IMR-90 (cell line): ENCODE measurements around the gene CAMK2D. TPM values are rescaled to one million over a fixed set of nuclear protein-coding genes. Genes with fewer than 3 reads are reported as not detected.

Source experiments
- ATAC-seq: fragments of 200-7000 bp; cut with Tn5 transposase; 2 replicates; pipeline ENCODE4 v1.9.1; 2020; ENCODE audit warnings: low read depth, mild to moderate bottlenecking, moderate library complexity
- BruUV-seq: library from RNA; stranded (reverse); fragments of 400-500 nt; replicated peaks from 2 replicates; lab custom pipeline; 2021; lab: Mats Ljungman, UMichigan
- CTCF ChIA-PET: fragments of 300-600 bp; formaldehyde crosslinking; extraction: SDS; loops from one replicate; lab custom pipeline; 2021; ENCODE audit warnings: antibody characterized with exemption; lab: Yijun Ruan, JAX
- POLR2A ChIA-PET: fragments of 300-600 bp; sonication (Branson Sonifier 250); formaldehyde crosslinking; loops from one replicate; lab custom pipeline; 2022; ENCODE audit warnings: antibody characterized with exemption; ENCODE audit not compliant: unreplicated experiment; lab: Charles Lee
- DNase-seq: peaks from one replicate; pipeline ENCODE4 v3.0.0; 2013
- H2AFZ ChIP-seq: replicated peaks from 2 replicates; pipeline ENCODE3; 2013; ENCODE audit warnings: low read length, mild to moderate bottlenecking; ENCODE audit not compliant: poor library complexity
- H2AK5ac ChIP-seq: 2 replicates; pipeline ENCODE4 v1.6.1; 2013; ENCODE audit warnings: low read depth, low read length, inconsistent platforms
- H2AK9ac ChIP-seq: replicated peaks from 2 replicates; pipeline ENCODE3; 2013; ENCODE audit warnings: mild to moderate bottlenecking, low read depth, low read length, moderate library complexity; ENCODE audit not compliant: poor library complexity
- H2BK120ac ChIP-seq: 2 replicates; pipeline ENCODE4 v1.6.1; 2013; ENCODE audit warnings: low read depth, low read length, inconsistent platforms
- H2BK15ac ChIP-seq: 3 replicates; pipeline ENCODE4 v1.6.1; 2013; ENCODE audit warnings: low read depth, low read length, inconsistent platforms
- H2BK20ac ChIP-seq: 2 replicates; pipeline ENCODE4 v1.6.1; 2013; ENCODE audit warnings: low read depth, mild to moderate bottlenecking, inconsistent platforms, low read length, moderate library complexity
- H2BK5ac ChIP-seq: 2 replicates; pipeline ENCODE4 v1.6.1; 2013; ENCODE audit warnings: mild to moderate bottlenecking, low read depth, low read length, inconsistent platforms; ENCODE audit not compliant: poor library complexity, severe bottlenecking
- H3K14ac ChIP-seq: replicated peaks from 2 replicates; pipeline ENCODE4 v1.6.1; 2013; ENCODE audit warnings: low read depth, low read length, inconsistent platforms
- H3K18ac ChIP-seq: 2 replicates; pipeline ENCODE4 v1.6.1; 2013; ENCODE audit warnings: low read depth, low read length, control low read depth
- H3K23ac ChIP-seq: 2 replicates; pipeline ENCODE4 v1.6.1; 2013; ENCODE audit warnings: low read depth, low read length, inconsistent platforms
- H3K27ac ChIP-seq: 2 replicates; pipeline ENCODE4 v1.5.1; 2013; ENCODE audit warnings: mild to moderate bottlenecking, control low read depth, low read length; ENCODE audit not compliant: insufficient read depth
- H3K27me3 ChIP-seq: 2 replicates; pipeline ENCODE4 v1.6.1; 2013; ENCODE audit warnings: low read length; ENCODE audit not compliant: control insufficient read depth, insufficient read depth
- H3K36me3 ChIP-seq: 2 replicates; pipeline ENCODE4 v1.6.1; 2013; ENCODE audit warnings: low read length, mixed read lengths; ENCODE audit not compliant: control insufficient read depth, insufficient read depth
- H3K4ac ChIP-seq: 2 replicates; pipeline ENCODE4 v1.6.1; 2013; ENCODE audit warnings: low read depth, low read length, inconsistent platforms
- H3K4me1 ChIP-seq: 2 replicates; pipeline ENCODE4 v1.6.1; 2013; ENCODE audit warnings: low read length, mixed read lengths; ENCODE audit not compliant: control insufficient read depth, insufficient read depth
- H3K4me2 ChIP-seq: 2 replicates; pipeline ENCODE4 v1.6.1; 2013; ENCODE audit warnings: low read depth, mild to moderate bottlenecking, control low read depth, low read length, moderate library complexity
- H3K4me3 ChIP-seq: 2 replicates; pipeline ENCODE4 v1.5.1; 2013; ENCODE audit warnings: low read depth, mild to moderate bottlenecking, control low read depth, low read length, moderate library complexity; ENCODE audit not compliant: insufficient read depth
- H3K56ac ChIP-seq: 2 replicates; pipeline ENCODE4 v1.6.1; 2013; ENCODE audit warnings: low read length, inconsistent platforms; ENCODE audit not compliant: insufficient read depth; ENCODE audit errors: extremely low read depth
- H3K79me1 ChIP-seq, 2 experiments: 2 replicates each; pipeline ENCODE4 v1.6.1; 2013; ENCODE audit warnings: low read length in 2 of 2, inconsistent platforms in 1 of 2, low read depth in 1 of 2
- H3K9ac ChIP-seq: 2 replicates; pipeline ENCODE4 v1.6.1; 2013; ENCODE audit warnings: low read depth, low read length, control low read depth
- H3K9me1 ChIP-seq: 2 replicates; pipeline ENCODE4 v1.6.1; 2013; ENCODE audit warnings: low read length, inconsistent platforms; ENCODE audit not compliant: insufficient read depth
- H3K9me3 ChIP-seq: 2 replicates; pipeline ENCODE4 v1.6.1; 2013; ENCODE audit warnings: low read length; ENCODE audit not compliant: control insufficient read depth, insufficient read depth
- H4K20me1 ChIP-seq: 2 replicates; pipeline ENCODE4 v1.6.1; 2013; ENCODE audit warnings: low read length, inconsistent platforms; ENCODE audit not compliant: insufficient read depth
- H4K5ac ChIP-seq: 2 replicates; pipeline ENCODE4 v1.6.1; 2013; ENCODE audit warnings: mild to moderate bottlenecking, low read depth, low read length, control low read depth
- H4K8ac ChIP-seq, 2 experiments: 2 replicates each; pipeline ENCODE4 v1.6.1; 2013; ENCODE audit warnings: low read depth in 2 of 2, low read length in 2 of 2, control low read depth in 1 of 2, inconsistent platforms in 1 of 2
- H4K91ac ChIP-seq: 2 replicates; pipeline ENCODE4 v1.6.1; 2013; ENCODE audit warnings: low read depth, low read length, inconsistent platforms; ENCODE audit not compliant: insufficient read depth
- BHLHE40 ChIP-seq: fragments of 150-350 bp; IDR thresholded peaks from 2 replicates; pipeline ENCODE4 v1.6.1; 2016; ENCODE audit warnings: mild to moderate bottlenecking, low read depth, low read length
- CEBPB ChIP-seq: IDR thresholded peaks from 2 replicates; pipeline ENCODE4 v1.6.1; 2012; ENCODE audit warnings: low read depth, low read length, improper control_type of control experiment
- dilution Hi-C: fragments of 300-500 bp; cut with HindIII; formaldehyde crosslinking; loops from one replicate; pipeline ENCODE4 v1.14.3; 2018; ENCODE audit warnings: low sequenced_read_pairs; ENCODE audit not compliant: unreplicated experiment
- in situ Hi-C: fragments of 300-500 bp; cut with MboI; formaldehyde crosslinking; loops from 3 replicates; pipeline ENCODE4 v1.14.3; 2019; ENCODE audit warnings: low sequenced_read_pairs, inconsistent platforms, mixed read lengths
- intact Hi-C: fragments of 100-400 bp; cut with micrococcal nuclease; formaldehyde crosslinking; loops from 2 replicates; pipeline ENCODE4 v1.10.0; 2022
- polyA plus RNA-seq, 3 experiments: library from polyadenylated mRNA; depleted of rRNA; stranded (reverse); fragments of >200 nt; gene quantifications; 2 replicates each; pipeline ENCODE4 v1.2.3, GENCODE V29; 2012; ENCODE audit warnings: low replicate concordance in 1 of 3
- total RNA-seq: library from RNA; depleted of rRNA; stranded (reverse); fragments of >200 nt; gene quantifications from 2 replicates; pipeline ENCODE4 v1.2.3, GENCODE V29; 2012
- TF ChIP-seq, protein P1 (sequence below): fragments of 150-350 bp; IDR thresholded peaks from 2 replicates; pipeline ENCODE4 v1.6.1; 2017; ENCODE audit warnings: mild to moderate bottlenecking, antibody characterized with exemption, low read length, low read depth

Gene CAMK2D
- total and polyA plus RNA-seq, 2 of the 4 experiments (the other 2 are of a cell fraction), result 44.6 to 156 TPM

DNA sequence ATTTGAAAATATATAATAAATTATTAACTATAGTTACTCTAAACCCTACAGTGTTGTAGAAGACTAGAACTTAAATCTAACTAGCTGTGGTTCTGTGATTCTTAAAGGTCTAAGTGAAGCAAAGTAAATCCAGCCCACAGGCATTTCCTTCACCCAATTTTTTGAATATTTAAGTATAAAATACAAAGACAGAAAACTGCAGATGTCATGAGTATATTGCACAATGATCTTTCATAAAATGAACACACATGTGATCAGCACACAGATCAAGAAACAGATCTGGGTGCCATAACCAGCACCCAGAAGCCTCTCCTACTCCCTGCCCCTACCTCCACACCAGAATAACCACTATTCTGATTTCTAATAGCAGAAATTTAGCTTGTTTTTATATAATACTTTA, 82.9 kb downstream of the CAMK2D start:
- Histone ChIP-seq H3K4me2 (no peak overlapping the region), H2BK15ac (no peak overlapping the region), H3K9ac (no peak overlapping the region), H3K56ac (no peak overlapping the region), H3K14ac (no peak overlapping the region), H3K18ac (peak overlapping the region; percentile 29; the same call in 1 of the 2 replicates), H3K4me3 (no peak overlapping the region), H2BK120ac (no peak overlapping the region), H2BK5ac (no peak overlapping the region), H4K20me1 (peaks cover 8% of the 10 kb centered on the region; the same call in 1 of the 2 replicates), H2BK20ac (no peak overlapping the region), H2AK9ac (no peak overlapping the region), H3K27me3 (no peaks in the 10 kb centered on the region), H2AK5ac (no peak overlapping the region), H3K9me3 (no peaks in the 10 kb centered on the region), H3K4me1 (peaks cover 13% of the 10 kb centered on the region), H4K91ac (no peak overlapping the region), H3K79me1 (peaks cover 33 to 65% of the 10 kb centered on the region in 2 experiments), H3K23ac (no peak overlapping the region), H2AFZ (no peak overlapping the region), H4K8ac (no peak overlapping the region), H3K4ac (no peak overlapping the region), H3K9me1 (peaks cover 7% of the 10 kb centered on the region), H4K5ac (no peak overlapping the region), H3K27ac (no peak overlapping the region), H3K36me3 (peaks cover 2% of the 10 kb centered on the region; the same call in 1 of the 2 replicates)
- peak; percentile 25 for DNase-seq
- TF ChIP-seq BHLHE40 (no peak), CEBPB (peak; percentile 77)
- TF ChIP-seq, protein P1, sequence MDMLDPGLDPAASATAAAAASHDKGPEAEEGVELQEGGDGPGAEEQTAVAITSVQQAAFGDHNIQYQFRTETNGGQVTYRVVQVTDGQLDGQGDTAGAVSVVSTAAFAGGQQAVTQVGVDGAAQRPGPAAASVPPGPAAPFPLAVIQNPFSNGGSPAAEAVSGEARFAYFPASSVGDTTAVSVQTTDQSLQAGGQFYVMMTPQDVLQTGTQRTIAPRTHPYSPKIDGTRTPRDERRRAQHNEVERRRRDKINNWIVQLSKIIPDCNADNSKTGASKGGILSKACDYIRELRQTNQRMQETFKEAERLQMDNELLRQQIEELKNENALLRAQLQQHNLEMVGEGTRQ, result no peak
- BruUV-seq, result no TSS peak
- ChIA-PET POLR2A (no interaction called here), CTCF (interaction anchor here (0.5 to 1.1 kb wide), 3 partner anchors 12 to 48 kb away, joined by 3 read pairs; no protein-coding TSS in a partner anchor)
- no peak for ATAC-seq
- in situ Hi-C loops, result no loop called here
- dilution Hi-C loops, result no loop called here
- intact Hi-C loops, result no loop called here
